ENCODE results near the gene SAG. TPM values are rescaled to one million over a fixed set of nuclear protein-coding genes. Genes with fewer than 3 reads are reported as not detected.
A peak's percentile ranks its signal among the peaks of the same experiment; 100 is the strongest.

The SAG gene
- polyA plus RNA-seq, 1 experiment = not detected

- no peak overlapping the region for H3K4me3 ChIP-seq (ENCODE audit: low read depth, low read length)
- H3K9me3 ChIP-seq (ENCODE audit: control insufficient read depth, insufficient read depth, low read length) = no peaks in the 10 kb centered on the region
- H3K27ac ChIP-seq (ENCODE audit: low read depth, low read length) = no peak overlapping the region
- no peaks in the 10 kb centered on the region for H3K27me3 ChIP-seq (ENCODE audit: control insufficient read depth, insufficient read depth, low read length)
- ChIA-PET POLR2A (no interaction called here), CTCF (no interaction called here)
- no peak for DNase-seq (ENCODE audit: low read depth, low spot score)
- no peak for TF ChIP-seq CTCF (IDR thresholded peaks at IDR 0.05; ENCODE audit: low read depth, low read length)
These were observed 73.5 kb downstream of the SAG start for GRCh38 chr2:233380995-233381637.

- TF ChIP-seq CTCF (IDR thresholded peaks at IDR 0.05; ENCODE audit: low read depth, low read length) = no peak
- H3K27ac ChIP-seq (ENCODE audit: low read depth, low read length) = no peak overlapping the region
- H3K27me3 ChIP-seq (ENCODE audit: control insufficient read depth, insufficient read depth, low read length) = no peaks in the 10 kb centered on the region
- DNase-seq (ENCODE audit: low read depth, low spot score) = no peak
- H3K9me3 ChIP-seq (ENCODE audit: control insufficient read depth, insufficient read depth, low read length) = no peaks in the 10 kb centered on the region
- ChIA-PET CTCF (no interaction called here), POLR2A (no interaction called here)
- no peak overlapping the region for H3K4me3 ChIP-seq (ENCODE audit: low read depth, low read length)
These were observed 74.0 kb downstream of the SAG start for GRCh38 chr2:233381638-233381995.

GRCh38 chr2:233384015-233384414 is 76.4 kb downstream of the SAG start:
- Histone ChIP-seq H3K9me3 (ENCODE audit: control insufficient read depth, insufficient read depth, low read length) (no peaks in the 10 kb centered on the region), H3K27ac (ENCODE audit: low read depth, low read length) (no peak overlapping the region), H3K4me3 (ENCODE audit: low read depth, low read length) (no peak overlapping the region), H3K27me3 (ENCODE audit: control insufficient read depth, insufficient read depth, low read length) (no peaks in the 10 kb centered on the region)
- ChIA-PET POLR2A (no interaction called here), CTCF (interaction anchor here (2.3 kb wide), 1 partner anchor 60 kb away, joined by 5 read pairs; no protein-coding TSS in a partner anchor)
- DNase-seq (ENCODE audit: low read depth, low spot score) = no peak
- TF ChIP-seq CTCF (IDR thresholded peaks at IDR 0.05; ENCODE audit: low read depth, low read length) = 0 out of 2 replicates have a peak, but pooled peaks have one; percentile 5

GRCh38 chr2:233384811-233385488 is 77.3 kb downstream of the SAG start:
- no peak for DNase-seq (ENCODE audit: low read depth, low spot score)
- ChIA-PET POLR2A (no interaction called here), CTCF (interaction anchor here (2.3 kb wide), 1 partner anchor 59 kb away, joined by 5 read pairs; no protein-coding TSS in a partner anchor)

More at GRCh38 chr2:233384811-233385488, 77.3 kb downstream of the SAG start:
- no peaks in the 10 kb centered on the region for H3K27me3 ChIP-seq (ENCODE audit: control insufficient read depth, insufficient read depth, low read length)
- H3K27ac ChIP-seq (ENCODE audit: low read depth, low read length) = no peak overlapping the region
- TF ChIP-seq CTCF (IDR thresholded peaks at IDR 0.05; ENCODE audit: low read depth, low read length) = no peak
- H3K4me3 ChIP-seq (ENCODE audit: low read depth, low read length) = no peak overlapping the region
- H3K9me3 ChIP-seq (ENCODE audit: control insufficient read depth, insufficient read depth, low read length) = no peaks in the 10 kb centered on the region
